Measurements from ENCODE around the gene CWC22. TPM values are rescaled to one million over a fixed set of nuclear protein-coding genes. Genes with fewer than 3 reads are reported as not detected.

The CWC22 gene
- total and polyA plus RNA-seq, 5 donors: 9.2 to 15.6 (median 14.2) TPM

GRCh38 chr2:180003559-180003958 lies 3.5 kb downstream of the CWC22 start:
- H3K27me3 ChIP-seq (ENCODE audit: control insufficient read depth, insufficient read depth): no peaks in the 10 kb centered on the region
- H3K4me3 ChIP-seq (ENCODE audit: low read length): no peak overlapping the region
- 91% methylated on average over 2 of the region's 2 CpGs for WGBS
- intact Hi-C loops (cut with DNase I): no loop called here
- no peak overlapping the region for H3K27ac ChIP-seq (ENCODE audit: low read length)
- H3K9me3 ChIP-seq (ENCODE audit: control insufficient read depth, low read length): no peaks in the 10 kb centered on the region
- ATAC-seq (no peak), DNase-seq (no peak)
- no peaks in the 10 kb centered on the region for H3K4me1 ChIP-seq (ENCODE audit: control insufficient read depth, insufficient read depth, low read length)

DNA sequence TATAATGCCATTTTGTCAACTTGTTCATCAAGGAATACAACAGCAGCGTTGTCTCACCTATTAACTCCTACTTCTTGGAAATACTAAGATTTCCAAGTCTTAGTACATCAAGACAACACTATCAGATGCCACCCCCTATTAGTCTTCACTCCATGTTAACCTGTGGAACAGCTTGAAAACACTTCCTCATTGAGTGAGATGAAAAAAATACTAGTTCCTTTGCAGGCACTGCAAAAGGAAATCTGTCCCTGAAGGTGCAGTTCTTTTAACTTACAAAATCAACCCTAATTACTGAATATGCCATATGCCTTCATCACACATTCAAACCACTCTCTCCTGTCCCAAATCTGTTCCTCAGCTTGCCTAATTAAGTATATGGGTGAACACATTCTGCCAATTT lies 4.0 kb downstream of the CWC22 start:
- Histone ChIP-seq H3K27me3 (ENCODE audit: control insufficient read depth, insufficient read depth) (no peaks in the 10 kb centered on the region), H3K27ac (ENCODE audit: low read length) (no peak overlapping the region), H3K4me3 (ENCODE audit: low read length) (no peak overlapping the region), H3K4me1 (ENCODE audit: control insufficient read depth, insufficient read depth, low read length) (no peaks in the 10 kb centered on the region), H3K9me3 (ENCODE audit: control insufficient read depth, low read length) (no peaks in the 10 kb centered on the region)
- 97% methylated on average over 1 of the region's 1 CpG for WGBS
- DNase-seq (no peak), ATAC-seq (no peak)
- intact Hi-C loops (cut with DNase I): no loop called here

DNA sequence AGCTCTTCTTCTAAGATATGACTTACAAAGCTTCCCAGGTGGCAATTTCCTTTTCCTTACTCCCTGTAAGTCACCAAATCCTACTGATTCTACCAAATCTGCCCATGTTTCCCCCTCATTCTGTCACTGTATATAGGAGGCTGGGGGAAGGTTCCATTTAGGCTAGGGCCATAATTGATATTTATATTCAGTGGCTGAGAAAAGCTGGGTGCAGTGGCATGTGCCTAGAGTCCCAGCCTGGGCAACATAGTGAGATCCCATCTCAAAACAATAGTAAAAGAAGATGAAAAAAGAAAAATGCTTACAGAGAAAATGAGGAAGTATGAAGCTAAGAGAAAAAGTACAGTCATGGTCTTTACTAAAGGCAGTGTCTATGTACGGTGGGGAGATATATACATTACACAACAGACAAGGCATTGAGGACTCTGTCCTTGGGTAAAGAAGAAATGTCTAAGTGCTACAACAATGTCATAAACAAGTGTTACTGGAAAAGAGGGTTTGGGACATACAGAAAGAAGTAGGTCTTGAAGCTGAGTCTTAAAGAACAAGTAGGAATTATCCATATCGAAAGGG lies 4.8 kb downstream of the CWC22 start:
- ATAC-seq (no peak), DNase-seq (no peak)
- Histone ChIP-seq H3K27me3 (ENCODE audit: control insufficient read depth, insufficient read depth) (no peaks in the 10 kb centered on the region), H3K27ac (ENCODE audit: low read length) (no peak overlapping the region), H3K4me1 (ENCODE audit: control insufficient read depth, insufficient read depth, low read length) (no peaks in the 10 kb centered on the region), H3K4me3 (ENCODE audit: low read length) (no peak overlapping the region), H3K9me3 (ENCODE audit: control insufficient read depth, low read length) (no peaks in the 10 kb centered on the region)
- 91% methylated on average over 2 of the region's 2 CpGs for WGBS
- intact Hi-C loops (cut with DNase I): no loop called here

DNA sequence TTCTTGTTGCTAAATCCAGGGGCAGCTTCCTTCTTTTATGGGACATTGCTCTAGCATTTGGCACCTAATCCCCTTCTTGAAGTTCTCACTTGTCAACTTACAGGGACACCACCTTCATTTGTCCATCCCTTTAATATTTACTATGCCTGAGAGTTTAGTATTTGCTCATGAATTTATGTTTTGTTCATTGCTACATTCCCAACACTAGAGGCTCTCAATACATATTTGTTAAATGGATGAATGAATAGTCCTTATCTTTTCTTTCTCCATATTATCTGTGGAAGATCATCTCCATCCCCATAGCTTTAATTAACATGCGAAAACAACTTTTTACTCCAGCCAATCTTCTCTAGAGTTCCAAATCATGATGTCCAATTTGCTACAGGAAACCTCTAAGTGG lies 5.4 kb downstream of the CWC22 start:
- Histone ChIP-seq H3K4me3 (ENCODE audit: low read length) (no peak overlapping the region), H3K9me3 (ENCODE audit: control insufficient read depth, low read length) (no peaks in the 10 kb centered on the region), H3K27me3 (ENCODE audit: control insufficient read depth, insufficient read depth) (no peaks in the 10 kb centered on the region), H3K27ac (ENCODE audit: low read length) (no peak overlapping the region), H3K4me1 (ENCODE audit: control insufficient read depth, insufficient read depth, low read length) (no peaks in the 10 kb centered on the region)
- whole genome bisulfite sequencing: 93% methylated on average over 1 of the region's 1 CpG
- DNase-seq (no peak), ATAC-seq (no peak)
- intact Hi-C loops (cut with DNase I): no loop called here

DNA sequence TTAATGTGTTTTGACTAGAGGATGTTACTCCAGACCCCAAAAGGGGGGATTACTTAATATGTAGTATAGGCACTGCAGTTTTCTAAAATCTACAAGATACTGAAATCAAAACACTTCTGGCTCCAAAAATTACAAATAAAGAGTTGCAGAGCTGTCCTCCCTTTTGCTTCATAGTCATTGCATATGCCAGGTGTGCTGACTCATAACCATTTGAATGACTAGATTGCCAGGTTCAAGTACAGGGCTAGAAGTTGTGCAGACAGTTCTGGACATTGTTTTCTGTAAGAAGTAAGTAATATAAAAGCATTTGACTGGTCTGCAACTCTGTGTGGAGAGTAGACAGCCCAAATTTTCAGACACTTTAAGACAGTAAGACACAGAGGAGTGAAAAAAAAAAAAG lies 6.7 kb downstream of the CWC22 start:
- intact Hi-C loops (cut with DNase I): no loop called here
- Histone ChIP-seq H3K4me1 (ENCODE audit: control insufficient read depth, insufficient read depth, low read length) (no peaks in the 10 kb centered on the region), H3K4me3 (ENCODE audit: low read length) (no peak overlapping the region), H3K27me3 (ENCODE audit: control insufficient read depth, insufficient read depth) (no peaks in the 10 kb centered on the region), H3K9me3 (ENCODE audit: control insufficient read depth, low read length) (no peaks in the 10 kb centered on the region), H3K27ac (ENCODE audit: low read length) (no peak overlapping the region)
- DNase-seq: no peak
- no peak for ATAC-seq

GRCh38 chr2:179999000-179999399 lies 8.1 kb downstream of the CWC22 start:
- H3K4me1 ChIP-seq (ENCODE audit: control insufficient read depth, insufficient read depth, low read length): no peaks in the 10 kb centered on the region
- ATAC-seq: no peak
- H3K9me3 ChIP-seq (ENCODE audit: control insufficient read depth, low read length): no peaks in the 10 kb centered on the region
- H3K4me3 ChIP-seq (ENCODE audit: low read length): no peak overlapping the region
- DNase-seq: no peak
- H3K27ac ChIP-seq (ENCODE audit: low read length): no peak overlapping the region
- intact Hi-C loops (cut with DNase I): no loop called here
- 96% methylated on average over 4 of the region's 4 CpGs for WGBS
- H3K27me3 ChIP-seq (ENCODE audit: control insufficient read depth, insufficient read depth): no peaks in the 10 kb centered on the region

DNA sequence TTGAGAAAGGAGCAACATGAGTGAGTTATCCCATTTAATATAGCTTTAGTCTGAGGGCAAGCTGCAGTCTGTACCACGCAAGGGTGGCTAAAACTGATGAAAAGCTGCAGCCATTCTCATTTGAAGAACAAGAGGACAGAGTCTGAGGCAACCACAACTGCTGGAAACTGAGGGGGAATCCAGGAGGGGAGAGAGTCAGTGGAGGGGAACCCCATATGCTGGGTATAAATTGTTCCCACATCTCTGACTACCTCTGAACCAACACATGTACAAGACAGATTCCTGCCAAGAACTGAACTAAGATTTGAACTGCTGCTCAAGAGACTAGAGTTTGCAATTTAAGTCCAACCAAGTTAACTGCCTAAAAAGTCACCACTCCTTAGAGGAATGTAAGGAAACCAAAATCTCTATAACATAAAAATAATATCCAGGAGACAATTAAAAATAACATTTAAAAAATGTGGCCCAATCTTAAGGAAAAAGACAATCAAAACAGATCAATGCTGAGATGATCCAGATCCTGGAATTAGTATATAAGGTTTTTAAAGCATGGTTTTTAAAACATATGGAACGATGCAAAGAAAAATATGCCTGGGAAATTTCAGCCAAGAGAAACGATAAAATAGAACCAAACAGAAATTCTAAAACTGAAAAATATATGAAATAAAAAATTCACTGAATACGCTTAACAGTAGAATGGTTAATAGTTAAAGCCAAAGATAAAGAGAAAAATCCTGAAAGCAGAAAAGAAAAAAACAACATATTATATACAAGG lies 11.2 kb downstream of the CWC22 start:
- no peaks in the 10 kb centered on the region for H3K9me3 ChIP-seq (ENCODE audit: control insufficient read depth, low read length)
- peaks cover 2% of the 10 kb centered on the region for H3K4me1 ChIP-seq (ENCODE audit: control insufficient read depth, insufficient read depth, low read length)
- no peaks in the 10 kb centered on the region for H3K27me3 ChIP-seq (ENCODE audit: control insufficient read depth, insufficient read depth)
- no peak overlapping the region for H3K27ac ChIP-seq (ENCODE audit: low read length)
- 93% methylated on average over 4 of the region's 4 CpGs for WGBS
- ATAC-seq: no peak
- intact Hi-C loops (cut with DNase I): no loop called here
- no peak overlapping the region for H3K4me3 ChIP-seq (ENCODE audit: low read length)
- no peak for DNase-seq

- WGBS: 85% methylated on average over 4 of the region's 4 CpGs
- DNase-seq (no peak), ATAC-seq (no peak)
- H3K4me1 ChIP-seq (ENCODE audit: control insufficient read depth, insufficient read depth, low read length): peaks cover 2% of the 10 kb centered on the region
- H3K27ac ChIP-seq (ENCODE audit: low read length): no peak overlapping the region
- intact Hi-C loops (cut with DNase I): no loop called here
- H3K27me3 ChIP-seq (ENCODE audit: control insufficient read depth, insufficient read depth): no peaks in the 10 kb centered on the region
- H3K4me3 ChIP-seq (ENCODE audit: low read length): no peak overlapping the region
- H3K9me3 ChIP-seq (ENCODE audit: control insufficient read depth, low read length): no peaks in the 10 kb centered on the region
Observed at GRCh38 chr2:179991344-179991743, 15.8 kb downstream of the CWC22 start.

DNA sequence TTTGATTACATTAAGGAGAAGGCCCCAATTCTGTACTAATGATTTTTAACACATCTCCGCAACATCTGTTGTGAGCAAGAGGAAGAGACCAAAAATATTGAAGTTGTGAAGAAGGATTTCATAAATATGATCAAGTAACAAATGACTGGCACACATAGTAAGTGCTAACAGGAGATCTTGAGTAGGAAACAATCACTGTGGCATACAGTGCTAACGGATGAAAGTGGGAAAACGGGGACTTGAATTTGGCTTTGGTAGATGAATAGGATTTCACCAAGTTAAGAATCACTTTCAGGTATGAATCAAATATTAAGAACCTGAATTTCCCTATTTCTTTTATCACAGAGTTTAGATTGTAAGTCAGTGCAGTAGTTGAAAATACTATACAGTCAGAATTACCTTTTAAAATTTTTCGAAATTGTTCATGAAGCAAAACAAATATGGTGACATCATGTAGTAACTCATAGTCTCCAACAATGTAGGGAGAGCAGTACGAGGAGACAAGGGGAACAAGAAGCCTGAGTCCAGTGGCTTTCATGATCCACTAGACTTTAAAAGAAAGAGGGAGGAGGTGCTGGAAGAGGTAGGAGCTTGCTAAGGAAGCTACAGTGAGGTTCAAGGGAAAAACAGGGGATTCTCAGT lies 16.3 kb downstream of the CWC22 start:
- WGBS: 73% methylated on average over 5 of the region's 5 CpGs
- no peak for DNase-seq

DNA sequence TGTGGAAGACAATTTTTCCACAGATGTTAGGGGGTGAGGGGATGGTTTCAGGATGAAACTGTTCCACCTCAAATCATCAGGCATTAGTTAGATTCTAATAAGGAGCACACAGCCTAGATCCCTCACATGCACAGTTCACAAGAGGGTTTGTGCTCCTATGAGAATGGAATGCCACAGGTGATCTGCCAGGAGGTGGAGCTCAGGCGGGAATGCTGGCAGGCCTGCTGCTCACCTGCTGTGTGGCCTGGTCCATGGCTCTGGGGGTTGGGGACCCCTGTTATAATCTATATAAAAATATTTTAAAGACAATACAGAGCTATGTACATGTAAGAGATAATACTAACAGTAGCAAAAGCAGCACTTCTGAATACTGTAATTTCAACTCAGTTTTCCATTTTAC lies 19.2 kb downstream of the CWC22 start:
- no peaks in the 10 kb centered on the region for H3K27me3 ChIP-seq (ENCODE audit: control insufficient read depth, insufficient read depth)
- ATAC-seq: no peak
- intact Hi-C loops (cut with DNase I): no loop called here
- no peak overlapping the region for H3K4me3 ChIP-seq (ENCODE audit: low read length)
- WGBS: 90% methylated on average over 1 of the region's 1 CpG
- DNase-seq: no peak
- no peak overlapping the region for H3K27ac ChIP-seq (ENCODE audit: low read length)
- peaks cover 2% of the 10 kb centered on the region for H3K4me1 ChIP-seq (ENCODE audit: control insufficient read depth, insufficient read depth, low read length)
- no peaks in the 10 kb centered on the region for H3K9me3 ChIP-seq (ENCODE audit: control insufficient read depth, low read length)

More for the DNA sequence above, 16.3 kb downstream of the CWC22 start:
- Histone ChIP-seq H3K27me3 (ENCODE audit: control insufficient read depth, insufficient read depth) (no peaks in the 10 kb centered on the region), H3K27ac (ENCODE audit: low read length) (no peak overlapping the region), H3K4me3 (ENCODE audit: low read length) (no peak overlapping the region), H3K4me1 (ENCODE audit: control insufficient read depth, insufficient read depth, low read length) (peaks cover 2% of the 10 kb centered on the region), H3K9me3 (ENCODE audit: control insufficient read depth, low read length) (no peaks in the 10 kb centered on the region)
- intact Hi-C loops (cut with DNase I): no loop called here
- no peak for ATAC-seq

DNA sequence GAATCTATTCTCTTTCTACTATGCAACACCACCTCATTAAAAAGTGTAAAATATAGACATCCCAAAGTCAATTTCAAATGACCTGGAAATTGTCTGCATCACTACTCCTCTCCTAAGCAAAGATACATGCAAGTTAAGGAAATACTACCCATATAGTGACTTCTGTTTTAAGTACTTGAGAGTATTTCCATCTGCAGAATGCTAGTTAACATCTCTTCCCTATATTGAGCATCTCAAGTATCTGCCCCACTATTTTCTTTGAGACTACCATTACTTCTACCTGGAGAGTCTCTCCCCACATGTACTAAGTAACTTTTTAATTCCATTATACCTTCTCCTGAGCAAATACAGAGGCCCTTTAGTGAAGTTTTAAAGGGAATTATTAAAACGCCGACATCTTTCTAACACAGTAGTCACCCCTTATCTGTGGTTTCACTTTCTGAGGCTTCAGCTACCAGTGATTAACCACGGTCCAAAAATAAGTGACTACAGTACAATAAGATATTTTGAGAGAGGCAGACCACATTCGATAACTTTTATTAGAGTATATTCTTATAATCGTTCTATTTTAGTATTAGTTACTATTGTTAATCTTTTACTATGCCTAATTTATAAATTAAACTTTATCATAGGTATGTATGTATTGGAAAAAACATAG lies 21.8 kb downstream of the CWC22 start:
- no peak overlapping the region for H3K4me3 ChIP-seq (ENCODE audit: low read length)
- H3K9me3 ChIP-seq (ENCODE audit: control insufficient read depth, low read length): no peaks in the 10 kb centered on the region
- no peak overlapping the region for H3K27ac ChIP-seq (ENCODE audit: low read length)
- no peak for ATAC-seq
- intact Hi-C loops (cut with DNase I): no loop called here
- H3K4me1 ChIP-seq (ENCODE audit: control insufficient read depth, insufficient read depth, low read length): no peaks in the 10 kb centered on the region
- no peak for DNase-seq
- H3K27me3 ChIP-seq (ENCODE audit: control insufficient read depth, insufficient read depth): no peaks in the 10 kb centered on the region
- 69% methylated on average over 5 of the region's 5 CpGs for WGBS

Data from right cardiac atrium (tissue), 5 donors.